Retinal pigment epithelial cell (primary cell): ENCODE data around the gene SMARCE1.
A peak's percentile ranks its signal among the peaks of the same experiment; 100 is the strongest.

Experiments
- DNase-seq: peaks from one replicate; pipeline ENCODE4 v3.0.0-alpha.2; 2010; ENCODE audit warnings: low read depth
- H3K4me3 ChIP-seq: 2 replicates; pipeline ENCODE4 v1.5.1; 2011; ENCODE audit warnings: mild to moderate bottlenecking, low read length, control low read depth, moderate library complexity
- CTCF ChIP-seq: conservative IDR thresholded peaks from 2 replicates; pipeline ENCODE4 v1.5.1; 2011; ENCODE audit warnings: low read depth, low read length, control low read depth, inconsistent platforms

Gene SMARCE1

GRCh38 chr17:40617678-40618240 lies 29.9 kb downstream of the SMARCE1 start:
- no peak overlapping the region for H3K4me3 ChIP-seq
- no peak for DNase-seq
- TF ChIP-seq CTCF = no peak

GRCh38 chr17:40616592-40616991 lies 31.0 kb downstream of the SMARCE1 start:
- H3K4me3 ChIP-seq = no peak overlapping the region
- DNase-seq = no peak
- no peak for TF ChIP-seq CTCF

- H3K4me3 ChIP-seq = no peak overlapping the region
- no peak for TF ChIP-seq CTCF
- DNase-seq = no peak
These were observed 31.7 kb downstream of the SMARCE1 start for GRCh38 chr17:40615841-40616476.

- peak; percentile 8 for DNase-seq
- TF ChIP-seq CTCF = peak; percentile 48
These were observed 32.4 kb downstream of the SMARCE1 start for GRCh38 chr17:40615068-40615840.

GRCh38 chr17:40614431-40615067 lies 33.1 kb downstream of the SMARCE1 start:
- no peak for DNase-seq
- H3K4me3 ChIP-seq = no peak overlapping the region
- TF ChIP-seq CTCF = no peak

More at GRCh38 chr17:40615068-40615840, 32.4 kb downstream of the SMARCE1 start:
- H3K4me3 ChIP-seq = no peak overlapping the region

- no peak overlapping the region for H3K4me3 ChIP-seq
- TF ChIP-seq CTCF = no peak
- no peak for DNase-seq
These were observed 34.0 kb downstream of the SMARCE1 start for GRCh38 chr17:40613467-40614154.
